Endothelial cell of umbilical vein (primary cell): ENCODE data around the gene NDUFS5. TPM values are rescaled to one million over a fixed set of nuclear protein-coding genes. Genes with fewer than 3 reads are reported as not detected.

Experiments
- BruUV-seq: library from RNA; stranded (reverse); fragments of 400-500 nt; replicated peaks from 2 replicates; lab custom pipeline; 2021; lab: Mats Ljungman, UMichigan
- CTCF ChIA-PET: fragments of 300-600, 350-600 bp; sonication (Branson Sonifier 250); formaldehyde crosslinking; loops from one replicate; lab custom pipeline; 2021; ENCODE audit warnings: antibody characterized with exemption, inconsistent platforms; lab: Charles Lee
- POLR2A ChIA-PET: fragments of 300-600, 350-600 bp; sonication (Branson Sonifier 250); formaldehyde crosslinking; loops from one replicate; lab custom pipeline; 2021; ENCODE audit warnings: antibody characterized with exemption, inconsistent platforms; lab: Charles Lee
- DNase-seq: peaks from one replicate; pipeline ENCODE4 v3.0.0-alpha.2; 2011; ENCODE audit warnings: low read depth, low spot score
- FAIRE-seq: peaks from 2 replicates; lab custom pipeline; 2011; peaks lifted over from hg19 to GRCh38; lab: Jason Lieb, UNC
- H2AFZ ChIP-seq: 2 replicates; pipeline ENCODE4 v1.6.0; 2012; ENCODE audit warnings: low read depth, low read length, control low read depth, inconsistent platforms
- H3K27ac ChIP-seq: 2 replicates; pipeline ENCODE4 v1.5.1; 2011; ENCODE audit warnings: low read depth, mild to moderate bottlenecking, control low read depth, low read length, moderate library complexity; ENCODE audit not compliant: insufficient read depth
- H3K27me3 ChIP-seq, 2 experiments: 2 replicates each; pipeline versions ENCODE4 v1.6.0 to v1.6.1; 2011; ENCODE audit warnings: low read length in 2 of 2, mixed read lengths in 1 of 2; ENCODE audit not compliant: control insufficient read depth in 2 of 2, insufficient read depth in 2 of 2
- H3K36me3 ChIP-seq, 2 experiments: 2 replicates in 1 of 2; 3 replicates in 1 of 2; pipeline ENCODE4 v1.5.1; 2011; ENCODE audit warnings: low read length in 2 of 2, mild to moderate bottlenecking in 1 of 2, moderate library complexity in 1 of 2; ENCODE audit not compliant: control insufficient read depth in 2 of 2, insufficient read depth in 2 of 2; ENCODE audit errors: extremely low read depth in 1 of 2
- H3K4me1 ChIP-seq: 3 replicates; pipeline ENCODE4 v1.5.1; 2011; ENCODE audit warnings: mild to moderate bottlenecking, low read length; ENCODE audit not compliant: control insufficient read depth, insufficient read depth; ENCODE audit errors: extremely low read depth
- H3K4me2 ChIP-seq: 2 replicates; pipeline ENCODE4 v1.6.1; 2011; ENCODE audit warnings: low read length, control low read depth, mixed read lengths; ENCODE audit not compliant: insufficient read depth
- H3K4me3 ChIP-seq, 3 experiments: fragments of 200-600 bp in 1 of 3; sonication (generic), shearing (Covaris generic) in 1 of 3; replicated peaks in 1 of 3; 2 replicates each; pipeline ENCODE4 v1.5.1; 2011 to 2016; ENCODE audit warnings: control low read depth in 3 of 3, low read length in 3 of 3, mild to moderate bottlenecking in 2 of 3, inconsistent platforms in 1 of 3, low read depth in 1 of 3, moderate library complexity in 1 of 3; ENCODE audit not compliant: insufficient read depth in 1 of 3
- H3K79me2 ChIP-seq: 2 replicates; pipeline ENCODE4 v1.6.0; 2012; ENCODE audit warnings: low read length, inconsistent platforms; ENCODE audit not compliant: control insufficient read depth, insufficient read depth
- H3K9ac ChIP-seq: replicated peaks from 2 replicates; pipeline ENCODE3; 2011; ENCODE audit warnings: low read length, control low read depth; ENCODE audit not compliant: insufficient read depth; ENCODE audit errors: extremely low read depth
- H3K9me1 ChIP-seq: replicated peaks from 3 replicates; pipeline ENCODE4 v1.6.0; 2011; ENCODE audit warnings: mild to moderate bottlenecking, low read length; ENCODE audit not compliant: control insufficient read depth, insufficient read depth; ENCODE audit errors: extremely low read depth
- H3K9me3 ChIP-seq: replicated peaks from 2 replicates; pipeline ENCODE4 v1.5.1; 2012; ENCODE audit warnings: low read length, inconsistent platforms; ENCODE audit not compliant: control insufficient read depth, insufficient read depth
- H4K20me1 ChIP-seq: replicated peaks from 2 replicates; pipeline ENCODE3; 2011; ENCODE audit warnings: mild to moderate bottlenecking, low read length; ENCODE audit not compliant: control insufficient read depth, insufficient read depth; ENCODE audit errors: extremely low read depth
- CTCF ChIP-seq, 2 donors: IDR thresholded peaks; 1 replicate in 1 of 2; 2 replicates in 1 of 2; pipeline ENCODE4 v1.5.1; 2011; ENCODE audit warnings: low read length in 2 of 2, mild to moderate bottlenecking in 2 of 2, moderate library complexity in 2 of 2, control low read depth in 1 of 2, inconsistent platforms in 1 of 2, low read depth in 1 of 2; ENCODE audit not compliant: insufficient read depth in 1 of 2; ENCODE audit errors: extremely low read depth in 1 of 2
- EZH2 ChIP-seq: IDR thresholded peaks from 2 replicates; pipeline ENCODE4 v1.6.1; 2012; ENCODE audit warnings: borderline replicate concordance, low read depth, mild to moderate bottlenecking, moderate library complexity, low read length, inconsistent platforms; ENCODE audit not compliant: severe bottlenecking
- FOS ChIP-seq: IDR thresholded peaks from 2 replicates; pipeline ENCODE4 v1.6.1; 2011; ENCODE audit warnings: mild to moderate bottlenecking, low read length, moderate library complexity, borderline replicate concordance; ENCODE audit not compliant: insufficient read depth
- GATA2 ChIP-seq: IDR thresholded peaks from 2 replicates; pipeline ENCODE4 v1.7.0; 2011; ENCODE audit warnings: low read depth, mild to moderate bottlenecking, moderate library complexity, mixed read lengths, low read length; ENCODE audit not compliant: insufficient read length, insufficient read depth
- JUN ChIP-seq: IDR thresholded peaks from 2 replicates; pipeline ENCODE4 v1.6.1; 2011; ENCODE audit warnings: borderline replicate concordance, low read depth; ENCODE audit not compliant: insufficient read length, insufficient read depth
- MYC ChIP-seq: IDR thresholded peaks from one replicate; pipeline ENCODE4 v1.6.1; 2011; ENCODE audit warnings: mild to moderate bottlenecking, low read depth, low read length
- POLR2A ChIP-seq: IDR thresholded peaks from 2 replicates; pipeline ENCODE4 v1.6.1; 2012; ENCODE audit warnings: low read depth, mild to moderate bottlenecking, control low read depth, low read length
- POLR2AphosphoS5 ChIP-seq: IDR thresholded peaks from 2 replicates; pipeline ENCODE4 v1.6.1; 2012; ENCODE audit warnings: low read depth, mild to moderate bottlenecking, control low read depth, low read length, moderate library complexity; ENCODE audit not compliant: insufficient read depth
- dilution Hi-C: fragments of 300-500 bp; cut with MboI; formaldehyde crosslinking; loops from one replicate; pipeline ENCODE4 v1.15.0; 2019; ENCODE audit warnings: low sequenced_read_pairs; ENCODE audit not compliant: extremely low pct_ligation_motif_present
- intact Hi-C: fragments of 100-400 bp; cut with micrococcal nuclease; formaldehyde crosslinking; loops from one replicate; pipeline ENCODE4 v1.10.0; 2022
- polyA plus RNA-seq, 4 experiments: library from polyadenylated mRNA; depleted of rRNA in 3 of 4; stranded (reverse) in 3 of 4; unstranded in 1 of 4; fragments of >200 nt; gene quantifications; 2 replicates each; pipeline versions ENCODE4 v1.2.1 to v1.2.3, GENCODE V29; 2011 to 2012; ENCODE audit warnings: missing spikeins in 1 of 4
- total RNA-seq: library from RNA; stranded (reverse); gene quantifications from 2 replicates; pipeline ENCODE4 v1.2.3, GENCODE V29; 2021
- TF ChIP-seq, protein P1 (sequence below): IDR thresholded peaks from 2 replicates; pipeline ENCODE4 v1.6.1; 2011; ENCODE audit not compliant: insufficient read depth, insufficient read length

The NDUFS5 gene
- total and polyA plus RNA-seq, 2 donors (not counting 3 experiments of a cell fraction or from before 2014, with no cell fraction given) = 327 to 710 TPM

GRCh38 chr1:39048745-39049370, 22.7 kb downstream of the NDUFS5 start:
- POLR2A ChIA-PET = no interaction called here
- H3K4me1 ChIP-seq = peaks cover 16% of the 10 kb centered on the region
- FAIRE-seq = no peak
- peak overlapping the region; percentile 74 for H3K27ac ChIP-seq
- intact Hi-C loops = no loop called here
- no peaks in the 10 kb centered on the region for H3K79me2 ChIP-seq
- dilution Hi-C loops = no loop called here
- no peaks in the 10 kb centered on the region for H4K20me1 ChIP-seq
- H3K9me1 ChIP-seq = no peaks in the 10 kb centered on the region
- H3K9me3 ChIP-seq = no peaks in the 10 kb centered on the region
- H3K9ac ChIP-seq = no peak overlapping the region
- TF ChIP-seq POLR2A (no peak), GATA2 (no peak), CTCF (IDR thresholded peaks at IDR 0.05; ENCODE audit: extremely low read depth in 1 of 2, insufficient read depth in 1 of 2, low read depth in 1 of 2, low read length in 2 of 2) (no peak), EZH2 (no peak), MYC (no peak), POLR2AphosphoS5 (no peak), JUN (no peak), FOS (no peak)
- TF ChIP-seq, protein P1, sequence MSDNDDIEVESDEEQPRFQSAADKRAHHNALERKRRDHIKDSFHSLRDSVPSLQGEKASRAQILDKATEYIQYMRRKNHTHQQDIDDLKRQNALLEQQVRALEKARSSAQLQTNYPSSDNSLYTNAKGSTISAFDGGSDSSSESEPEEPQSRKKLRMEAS = no peak
- no peak for DNase-seq
- H3K4me3 ChIP-seq = no peak overlapping the region
- CTCF ChIA-PET = no interaction called here
- H2AFZ ChIP-seq = no peak overlapping the region
- no TSS peak for BruUV-seq
- no peaks in the 10 kb centered on the region for H3K27me3 ChIP-seq
- no peaks in the 10 kb centered on the region for H3K36me3 ChIP-seq
- no peak overlapping the region for H3K4me2 ChIP-seq
